H1 (cell line): ENCODE data around the gene SAT2. TPM values are rescaled to one million over a fixed set of nuclear protein-coding genes. Genes with fewer than 3 reads are reported as not detected.

Source experiments
- CTCF ChIA-PET: fragments of 300-600 bp; sonication (Branson Sonifier 250); formaldehyde crosslinking; loops from one replicate; lab custom pipeline; 2021; ENCODE audit not compliant: partially characterized antibody; lab: Charles Lee
- POLR2A ChIA-PET: fragments of 300-600 bp; sonication (Branson Sonifier 250); formaldehyde crosslinking; loops from one replicate; lab custom pipeline; 2021; ENCODE audit warnings: inconsistent platforms; ENCODE audit not compliant: partially characterized antibody; lab: Charles Lee
- DNase-seq, 2 experiments: peaks; one replicate each; pipeline versions ENCODE4 v3.0.0 to v3.0.0-alpha.2; 2010 to 2022; ENCODE audit warnings: low spot score in 2 of 2, low read depth in 1 of 2, mixed read lengths in 1 of 2
- FAIRE-seq: peaks from 2 replicates; lab custom pipeline; 2011; peaks lifted over from hg19 to GRCh38; lab: Jason Lieb, UNC
- H2AFZ ChIP-seq: 2 replicates; pipeline ENCODE4 v1.8.1; 2012; ENCODE audit warnings: low read length, inconsistent platforms
- H2AK5ac ChIP-seq: 2 replicates; pipeline ENCODE4 v1.6.1; 2013; ENCODE audit warnings: low read depth, low read length
- H2BK120ac ChIP-seq: replicated peaks from 2 replicates; pipeline ENCODE3; 2013; ENCODE audit warnings: low read depth, low read length, inconsistent platforms
- H2BK12ac ChIP-seq: 2 replicates; pipeline ENCODE4 v1.6.1; 2013; ENCODE audit warnings: low read depth, low read length
- H2BK15ac ChIP-seq: 2 replicates; pipeline ENCODE4 v1.6.1; 2013; ENCODE audit warnings: low read length
- H2BK20ac ChIP-seq: 2 replicates; pipeline ENCODE4 v1.6.1; 2013; ENCODE audit warnings: low read length
- H2BK5ac ChIP-seq: 2 replicates; pipeline ENCODE4 v1.6.1; 2013; ENCODE audit warnings: low read depth, low read length
- H3K14ac ChIP-seq: 2 replicates; pipeline ENCODE4 v1.6.1; 2013; ENCODE audit warnings: inconsistent platforms; ENCODE audit not compliant: insufficient read length
- H3K18ac ChIP-seq: 2 replicates; pipeline ENCODE4 v1.6.1; 2013; ENCODE audit warnings: low read length; ENCODE audit errors: extremely low read depth
- H3K23ac ChIP-seq: 2 replicates; pipeline ENCODE4 v1.6.1; 2013; ENCODE audit warnings: inconsistent platforms; ENCODE audit not compliant: insufficient read length
- H3K23me2 ChIP-seq: 2 replicates; pipeline ENCODE4 v1.6.1; 2013; ENCODE audit warnings: low read depth, low read length
- H3K27ac ChIP-seq: 2 replicates; pipeline ENCODE4 v1.6.1; 2011; ENCODE audit warnings: low read depth, low read length, inconsistent platforms
- H3K27me3 ChIP-seq, 4 experiments: replicated peaks in 1 of 4; 1 replicate in 1 of 4; 2 replicates in 3 of 4; pipeline versions ENCODE4 v1.6.1 to v1.8.1; 2011 to 2013; ENCODE audit warnings: low read length in 3 of 4, mild to moderate bottlenecking in 3 of 4, inconsistent platforms in 2 of 4, mixed read lengths in 2 of 4, moderate library complexity in 1 of 4; ENCODE audit not compliant: control insufficient read depth in 3 of 4, insufficient read depth in 3 of 4; ENCODE audit errors: extremely low read depth in 1 of 4
- H3K36me3 ChIP-seq, 4 experiments: 2 replicates each; pipeline versions ENCODE4 v1.6.1 to v1.8.1; 2011 to 2013; ENCODE audit warnings: mild to moderate bottlenecking in 4 of 4, low read length in 3 of 4, moderate library complexity in 2 of 4, control low read depth in 1 of 4, inconsistent platforms in 1 of 4; ENCODE audit not compliant: insufficient read depth in 4 of 4, control insufficient read depth in 2 of 4
- H3K4ac ChIP-seq: replicated peaks from 2 replicates; pipeline ENCODE3; 2013; ENCODE audit warnings: low read length, low read depth, mixed read lengths, inconsistent platforms; ENCODE audit not compliant: insufficient read length
- H3K4me1 ChIP-seq, 4 experiments: replicated peaks in 1 of 4; 1 replicate in 1 of 4; 2 replicates in 3 of 4; pipeline versions ENCODE4 v1.6.1 to v1.8.1; 2011 to 2013; ENCODE audit warnings: low read length in 3 of 4, inconsistent platforms in 2 of 4, mixed read lengths in 1 of 4; ENCODE audit not compliant: insufficient read depth in 4 of 4, control insufficient read depth in 3 of 4
- H3K4me2 ChIP-seq, 2 experiments: 2 replicates each; pipeline versions ENCODE4 v1.6.1 to v1.8.1; 2011 to 2013; ENCODE audit warnings: low read depth in 2 of 2, low read length in 2 of 2, control low read depth in 1 of 2, inconsistent platforms in 1 of 2, mild to moderate bottlenecking in 1 of 2; ENCODE audit not compliant: insufficient read depth in 1 of 2
- H3K4me3 ChIP-seq, 4 experiments: fragments of 200-600, 300-600 bp in 1 of 4; sonication (generic), shearing (Covaris generic), sonication (Bioruptor Twin) in 1 of 4; 2 replicates each; pipeline versions ENCODE4 v1.5.1 to v1.8.1; 2011 to 2016; ENCODE audit warnings: low read length in 4 of 4, low read depth in 3 of 4, control low read depth in 2 of 4, inconsistent platforms in 2 of 4, mild to moderate bottlenecking in 2 of 4, mixed read lengths in 1 of 4, moderate library complexity in 1 of 4; ENCODE audit not compliant: insufficient read depth in 2 of 4; ENCODE audit errors: extremely low read depth in 1 of 4
- H3K56ac ChIP-seq: replicated peaks from 2 replicates; pipeline ENCODE3; 2013; ENCODE audit warnings: low read depth, mild to moderate bottlenecking, mixed read lengths, low read length, inconsistent platforms; ENCODE audit not compliant: insufficient read length
- H3K79me1 ChIP-seq: 2 replicates; pipeline ENCODE4 v1.6.1; 2013; ENCODE audit warnings: low read depth, low read length, control low read depth
- H3K79me2 ChIP-seq, 2 experiments: 2 replicates each; pipeline versions ENCODE4 v1.6.1 to v1.8.1; 2012 to 2013; ENCODE audit warnings: low read length in 2 of 2, mild to moderate bottlenecking in 2 of 2, inconsistent platforms in 1 of 2; ENCODE audit not compliant: insufficient read depth in 2 of 2, control insufficient read depth in 1 of 2
- H3K9ac ChIP-seq, 4 experiments: replicated peaks in 1 of 4; 1 replicate in 1 of 4; 2 replicates in 3 of 4; pipeline versions ENCODE4 v1.6.1 to v1.8.1; 2011 to 2013; ENCODE audit warnings: low read depth in 3 of 4, low read length in 3 of 4, control low read depth in 2 of 4, mild to moderate bottlenecking in 2 of 4, moderate library complexity in 2 of 4, inconsistent platforms in 1 of 4; ENCODE audit errors: extremely low read depth in 1 of 4
- H3K9me3 ChIP-seq, 2 experiments: 2 replicates each; pipeline versions ENCODE4 v1.6.1 to v1.8.1; 2012 to 2013; ENCODE audit warnings: mild to moderate bottlenecking in 2 of 2, moderate library complexity in 2 of 2, control low read depth in 1 of 2, inconsistent platforms in 1 of 2, low read depth in 1 of 2, low read length in 1 of 2, mixed read lengths in 1 of 2; ENCODE audit not compliant: insufficient read depth in 2 of 2
- H4K20me1 ChIP-seq, 2 experiments: replicated peaks in 1 of 2; 2 replicates each; pipeline versions ENCODE3 to v1.8.1; 2011 to 2013; ENCODE audit warnings: inconsistent platforms in 2 of 2, low read length in 2 of 2, mild to moderate bottlenecking in 1 of 2; ENCODE audit not compliant: insufficient read depth in 2 of 2, control insufficient read depth in 1 of 2
- H4K5ac ChIP-seq: 2 replicates; pipeline ENCODE4 v1.6.1; 2013; ENCODE audit warnings: low read length, low read depth, mixed read lengths, inconsistent platforms; ENCODE audit not compliant: insufficient read length
- H4K8ac ChIP-seq: 2 replicates; pipeline ENCODE4 v1.8.0; 2013; ENCODE audit warnings: mild to moderate bottlenecking, moderate library complexity, low read length, inconsistent platforms; ENCODE audit not compliant: insufficient read depth; ENCODE audit errors: extremely low read depth
- H4K91ac ChIP-seq: replicated peaks from 2 replicates; pipeline ENCODE3; 2013; ENCODE audit warnings: low read length, mixed read lengths, inconsistent platforms; ENCODE audit not compliant: insufficient read length
- ASH2L ChIP-seq: fragments of 200-600, 300-600 bp; sonication (generic); IDR thresholded peaks from one replicate; pipeline ENCODE4 v1.7.1; 2017; ENCODE audit warnings: low read length
- CBX8 ChIP-seq: fragments of 300-800, 300-1000 bp; sonication (generic); IDR thresholded peaks from 2 replicates; pipeline ENCODE4 v1.7.1; 2016; ENCODE audit warnings: low read depth, low read length, borderline replicate concordance
- CREB1 ChIP-seq: IDR thresholded peaks from 2 replicates; pipeline ENCODE4 v1.6.1; 2012; ENCODE audit warnings: inconsistent platforms
- EZH2 ChIP-seq: fragments of 200-600 bp; sonication (generic); IDR thresholded peaks from 2 replicates; pipeline ENCODE4 v1.7.1; 2012; ENCODE audit warnings: low read depth, mild to moderate bottlenecking, moderate library complexity, low read length, inconsistent platforms; ENCODE audit not compliant: severe bottlenecking
- FOSL1 ChIP-seq: IDR thresholded peaks from 2 replicates; pipeline ENCODE4 v1.6.1; 2011; ENCODE audit warnings: mild to moderate bottlenecking, low read depth, low read length, moderate library complexity; ENCODE audit not compliant: insufficient read depth
- POLR2A ChIP-seq, 2 experiments: IDR thresholded peaks; 1 replicate in 1 of 2; 2 replicates in 1 of 2; pipeline ENCODE4 v1.6.1; 2011; ENCODE audit warnings: low read depth in 2 of 2, low read length in 2 of 2, mild to moderate bottlenecking in 2 of 2; ENCODE audit errors: control extremely low read depth in 1 of 2
- SAP30 ChIP-seq: fragments of 300-600 bp; sonication (generic); IDR thresholded peaks from 2 replicates; pipeline ENCODE4 v1.7.1; 2012; ENCODE audit warnings: low read length, moderate library complexity, mild to moderate bottlenecking, inconsistent platforms; ENCODE audit not compliant: insufficient read depth, insufficient replicate concordance
- SIN3A ChIP-seq, 2 experiments: IDR thresholded peaks in 1 of 2; conservative IDR thresholded peaks in 1 of 2; 2 replicates each; pipeline ENCODE4 v1.6.1; 2011 to 2012; ENCODE audit warnings: low read length in 2 of 2, improper control_type of control experiment in 1 of 2, low read depth in 1 of 2, mild to moderate bottlenecking in 1 of 2
- SIRT6 ChIP-seq: IDR thresholded peaks from one replicate; pipeline ENCODE4 v1.7.1; 2012; ENCODE audit warnings: low read length, inconsistent platforms
- SP1 ChIP-seq: IDR thresholded peaks from 2 replicates; pipeline ENCODE4 v1.6.1; 2011; ENCODE audit warnings: low read depth, low read length
- TAF7 ChIP-seq: optimal IDR thresholded peaks from 2 replicates; pipeline ENCODE3; 2011; ENCODE audit warnings: low read depth, mild to moderate bottlenecking, inconsistent platforms, low read length, moderate library complexity, borderline replicate concordance
- WGBS, 2 experiments: shearing (Covaris generic) in 1 of 2; methylation state at CpG; one replicate each; pipeline versions ENCODE4 v1.1.6 to v1.1.7; 2013 to 2015; ENCODE audit warnings: low lambda C conversion rate in 2 of 2, mixed read lengths in 2 of 2, inconsistent platforms in 1 of 2, low coverage in 1 of 2, missing lambda C conversion rate in 1 of 2; ENCODE audit not compliant: insufficient replicate concordance in 2 of 2, insufficient coverage in 1 of 2, insufficient read length in 1 of 2; ENCODE audit errors: extremely low coverage in 1 of 2, missing lambda C conversion rate in 1 of 2; 5-methylcytosine and 5-hydroxymethylcytosine counted together
- polyA plus RNA-seq, 7 experiments: library from polyadenylated mRNA; depleted of rRNA in 3 of 7; stranded (reverse) in 5 of 7; unstranded in 2 of 7; fragments of >200 nt in 5 of 7; fragments of 200-250 nt in 2 of 7; gene quantifications; 1 replicate in 5 of 7; 2 replicates in 1 of 7; 4 replicates in 1 of 7; pipeline versions ENCODE4 v1.2.1 to v1.2.3, GENCODE V29; 2011 to 2013; ENCODE audit warnings: missing spikeins in 2 of 7, mixed read lengths in 2 of 7
- total RNA-seq: library from RNA; stranded (reverse); fragmentation: NEBNext Ultra II Directional; extraction: Animal tissue kit (Norgen Biotek cat#: 25700); gene quantifications from 2 replicates; pipeline ENCODE4 v1.2.1, GENCODE V29; 2021

SAT2 gene
- total and polyA plus RNA-seq, 2 of the 8 experiments (the other 6 are each of a cell fraction or from before 2014, with no cell fraction given) = 36.4 to 72.3 TPM

DNA sequence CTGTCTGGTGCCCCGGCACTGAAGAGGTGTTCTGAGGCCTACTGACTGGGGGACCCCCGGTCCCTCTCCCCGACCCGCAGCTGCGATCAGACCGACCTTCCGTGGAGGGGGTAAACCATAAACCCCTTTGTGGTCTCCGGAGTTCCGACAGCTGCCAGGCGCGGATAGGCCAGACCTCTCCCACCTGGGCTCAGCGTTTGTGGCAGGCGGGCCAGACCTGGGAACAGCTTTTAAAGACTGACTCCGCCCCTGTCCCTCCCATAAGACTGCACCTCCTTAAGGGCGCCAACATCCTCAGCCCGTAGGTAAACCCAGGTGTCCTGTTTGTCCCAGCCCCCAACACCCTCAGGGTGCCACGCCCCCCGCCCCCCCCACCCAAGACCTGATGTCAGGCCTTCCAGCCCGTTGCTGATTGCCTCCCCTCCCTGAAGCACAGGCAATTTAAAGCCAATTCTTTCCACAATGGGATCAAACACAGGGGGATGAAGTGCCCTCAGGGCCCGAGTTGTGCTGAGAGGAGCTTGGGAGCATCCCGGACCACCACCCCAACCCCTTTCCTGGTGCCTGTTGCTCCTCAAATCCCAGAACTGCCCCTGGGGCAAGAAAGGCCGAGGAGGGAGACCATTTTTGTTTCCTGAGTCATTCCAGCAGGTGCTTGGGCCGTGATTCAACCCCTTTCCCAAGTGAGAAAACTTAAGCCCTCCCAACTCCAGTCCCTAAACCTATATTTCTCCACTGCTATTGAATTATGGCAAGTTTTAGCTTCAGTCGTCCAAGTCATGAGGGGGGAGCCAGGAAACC lies 37.5 kb downstream of the SAT2 start, which contains the start of gene SOX15:
Gene SOX15, minus strand, starts transcription at position 204 of the 801 bp plus-strand sequence. CDS start 418 bp downstream, outside the sequence.
- peak within 1 kb of the TSS; percentile 45 for H4K5ac ChIP-seq
- peak within 1 kb of the TSS; percentile 41 for H4K8ac ChIP-seq
- DNase-seq (peak in 1 of 2 experiments; percentile 79), FAIRE-seq (no peak)
- H4K91ac ChIP-seq = peak within 1 kb of the TSS; percentile 3
- peak within 1 kb of the TSS; percentile 71 to 85 for H3K4me2 ChIP-seq
- H3K4ac ChIP-seq = no peak within 1 kb of the TSS
- peaks cover 0 to 2% of the 10 kb centered on the region in 2 experiments for H4K20me1 ChIP-seq
- 0 out of 2 replicates have a peak within 1 kb of the TSS, but pooled peaks have one; percentile 61 for H2BK15ac ChIP-seq
- no peak within 1 kb of the TSS for H2AFZ ChIP-seq
- peaks cover 6 to 21% (median 18%) of the 10 kb centered on the region in 4 experiments for H3K4me1 ChIP-seq
- H3K4me3 ChIP-seq = peak within 1 kb of the TSS; percentile 59 to 73 (median 69)
- 31% methylated on average over 18 of the region's 24 CpGs; no CpG with 5 or more reads in 1 of the 2 experiments for WGBS, 2 experiments
- peak within 1 kb of the TSS; percentile 87 for H3K27ac ChIP-seq
- H3K79me2 ChIP-seq = no peaks in the 10 kb centered on the region
- H3K36me3 ChIP-seq = peaks cover 12 to 47% (median 31%) of the 10 kb centered on the region in 4 experiments; a peak in 7 of 8 replicates
- CTCF ChIA-PET = interaction anchor here (0.7 to 2.8 kb wide), 37 partner anchors 9 to 417 kb away, joined by 3 to 24 read pairs (median 4); partner anchors contain the start of genes ACAP1, CD68, FXR2 and PLSCR3
- H3K14ac ChIP-seq = no peak within 1 kb of the TSS
- no peak within 1 kb of the TSS for H2BK120ac ChIP-seq
- peak within 1 kb of the TSS; percentile 68; the same call in 1 of the 2 replicates for H2BK12ac ChIP-seq
- POLR2A ChIA-PET = interaction anchor here (0.5 to 28.5 kb wide), 30 partner anchors 8 to 354 kb away, joined by 3 to 1144 read pairs (median 6); partner anchors contain the start of genes ATP1B2, CD68, DNAH2 and EFNB3
- H2BK20ac ChIP-seq = no peak within 1 kb of the TSS
- peaks cover 15% of the 10 kb centered on the region; the same call in 1 of the 2 replicates for H3K23me2 ChIP-seq
- H3K27me3 ChIP-seq = no peaks in the 10 kb centered on the region
- H3K18ac ChIP-seq = peak within 1 kb of the TSS; percentile 71
- H3K9me3 ChIP-seq = no peaks in the 10 kb centered on the region
- no peak within 1 kb of the TSS for H2AK5ac ChIP-seq
- peak within 1 kb of the TSS in 3 of 4 experiments; percentile 34 to 63 (median 40); a peak in 6 of 7 replicates for H3K9ac ChIP-seq
- H3K56ac ChIP-seq = no peak within 1 kb of the TSS
- no peaks in the 10 kb centered on the region; the same call in none of the 2 replicates for H3K79me1 ChIP-seq
- peak within 1 kb of the TSS; percentile 81 for H2BK5ac ChIP-seq
- H3K23ac ChIP-seq = no peak within 1 kb of the TSS
- TF ChIP-seq SAP30 = no peak
- no peak for TF ChIP-seq CBX8
- TF ChIP-seq POLR2A (IDR thresholded peaks at IDR 0.05; ENCODE audit: control extremely low read depth in 1 of 2, low read depth in 2 of 2, low read length in 2 of 2) = peak; percentile 32 to 91
- TF ChIP-seq TAF7 = peak; percentile 48
- no peak for TF ChIP-seq FOSL1
- TF ChIP-seq SIN3A (conservative IDR thresholded peaks at IDR 0.05 in 1 of 2, IDR thresholded peaks at IDR 0.05 in 1 of 2; ENCODE audit: low read depth in 1 of 2, low read length in 2 of 2) = 0 out of 4 replicates have a peak, but pooled peaks of 1 of the 2 experiments have one; percentile 19
- 0 out of 2 replicates have a peak, but pooled peaks have one; percentile 30 for TF ChIP-seq SP1
- no peak for TF ChIP-seq EZH2
- no peak for TF ChIP-seq ASH2L
- no peak for TF ChIP-seq SIRT6
- TF ChIP-seq CREB1 = no peak
